Activated CD4-positive, alpha-beta T cell treated with anti-CD3 and anti-CD28 coated beads for 4 hours (primary cell): Measurements from ENCODE around the gene PRR33.

ENCODE experiments used
- DNase-seq, 2 donors: peaks; one replicate each; pipeline ENCODE4 v3.0.0-alpha.2; 2020

Gene PRR33

DNA sequence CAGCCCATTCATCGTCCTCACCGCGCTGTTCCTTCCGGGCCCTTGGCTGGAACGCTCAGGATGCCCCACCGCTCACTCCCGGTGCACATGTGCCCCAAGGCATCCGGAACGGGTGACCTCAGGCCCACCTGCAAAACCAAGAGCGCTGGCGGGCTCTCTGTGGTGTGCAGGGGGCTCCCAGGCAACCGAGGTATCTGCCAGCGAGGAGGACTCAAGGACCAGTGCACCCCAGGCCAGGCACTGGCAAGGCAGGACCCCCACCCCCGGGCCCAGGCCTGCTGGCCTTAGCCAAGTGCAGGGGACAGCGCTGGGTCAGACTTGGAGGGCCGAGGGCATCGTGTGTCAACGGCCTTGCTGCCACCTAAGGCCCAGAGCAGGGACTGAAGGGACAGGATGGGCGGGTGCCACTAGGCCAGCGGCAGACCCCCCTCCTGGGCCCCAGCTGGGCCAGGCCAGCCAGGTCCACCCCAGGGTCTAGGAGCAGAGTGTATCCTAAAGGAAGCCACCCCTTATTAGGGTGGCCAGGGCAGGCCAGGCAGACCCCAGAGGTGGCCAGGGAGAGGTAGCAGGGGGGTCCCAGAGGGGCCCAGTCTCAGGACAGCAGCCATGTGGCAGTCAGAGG is 36.3 kb upstream of the PRR33 start:
- no peak for DNase-seq

DNA sequence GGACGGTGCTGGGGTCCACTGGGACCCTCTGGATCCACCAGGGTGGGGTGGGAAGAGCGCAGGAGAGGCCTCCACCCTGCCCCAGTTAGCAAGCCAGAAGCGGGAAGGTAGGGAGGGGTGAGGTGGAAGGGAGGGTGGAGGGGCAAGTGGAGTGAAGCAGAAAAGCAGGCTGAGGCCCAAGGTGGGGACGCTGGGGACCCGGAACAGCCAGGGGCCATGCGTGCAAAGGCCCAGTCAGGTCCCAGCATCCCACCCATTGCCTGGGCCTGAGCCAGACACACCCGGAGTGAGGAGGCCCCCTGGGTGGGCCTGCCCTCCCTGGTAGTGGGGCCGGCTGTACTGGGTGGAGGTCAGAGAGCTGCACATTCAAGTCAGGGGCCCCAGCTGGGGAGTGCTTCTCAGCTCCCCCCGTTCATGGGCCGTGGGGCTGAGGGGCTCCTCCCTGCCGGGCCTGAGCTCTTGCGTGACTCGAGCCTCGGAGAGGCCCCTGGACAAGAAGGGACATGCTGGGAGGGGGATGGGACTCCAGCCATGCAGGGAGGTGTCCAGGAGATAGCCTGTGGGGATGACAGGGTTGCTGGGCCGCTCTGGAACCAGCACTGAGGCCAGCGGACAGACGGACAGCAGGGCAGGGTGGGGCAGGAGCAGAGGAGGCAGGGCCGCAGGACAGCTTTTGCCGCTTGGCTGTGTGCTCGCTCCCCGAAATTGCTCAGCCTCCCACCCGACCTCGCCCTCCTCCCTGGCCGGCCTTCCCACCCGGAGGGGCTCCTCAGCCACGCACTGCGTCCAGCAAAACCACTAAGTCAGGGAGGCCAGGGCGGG is 35.5 kb upstream of the PRR33 start:
- DNase-seq, result no peak

DNA sequence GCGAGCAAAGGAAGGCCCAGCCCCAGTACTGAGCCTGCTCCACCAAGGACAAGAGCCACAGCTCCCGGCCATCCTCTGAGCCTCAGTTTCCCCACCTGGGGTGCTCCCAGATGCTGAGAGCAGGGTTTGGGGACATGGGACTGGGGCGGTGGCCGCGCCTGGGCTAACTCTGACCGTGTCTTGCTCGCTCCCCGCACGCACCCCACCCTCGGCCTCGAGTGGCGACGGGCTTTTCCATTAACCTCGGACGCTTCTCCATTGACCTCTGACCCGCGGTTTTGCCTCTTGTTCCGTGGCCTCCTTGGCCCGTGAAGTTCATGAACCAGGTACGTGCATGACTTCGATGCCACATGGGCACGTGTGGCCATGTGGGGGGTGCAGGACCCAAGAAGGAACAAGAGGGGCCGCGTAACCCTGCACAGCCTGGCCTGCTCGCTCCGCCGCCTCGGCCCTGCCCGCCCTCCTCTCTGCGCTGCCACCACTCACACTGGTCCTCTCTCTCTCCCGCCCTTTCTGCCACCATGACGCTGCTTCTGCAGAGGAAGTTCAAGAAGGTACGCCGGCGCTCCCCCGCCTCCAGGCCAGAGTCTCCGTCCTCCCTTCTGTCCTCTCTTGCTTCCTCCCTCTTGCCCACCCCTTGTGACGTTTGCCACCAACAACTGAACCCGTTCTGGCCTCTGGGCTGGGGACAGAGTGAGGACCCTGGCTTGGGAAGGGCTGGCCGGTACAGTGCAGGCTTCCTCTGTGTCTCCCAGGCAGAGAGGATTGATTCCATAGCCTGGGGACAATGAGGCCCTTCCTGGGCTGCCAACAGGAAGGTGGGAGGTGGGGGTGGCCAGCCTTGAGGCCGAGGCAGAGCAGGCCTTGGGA is 34.7 kb upstream of the PRR33 start:
- no peak for DNase-seq

DNA sequence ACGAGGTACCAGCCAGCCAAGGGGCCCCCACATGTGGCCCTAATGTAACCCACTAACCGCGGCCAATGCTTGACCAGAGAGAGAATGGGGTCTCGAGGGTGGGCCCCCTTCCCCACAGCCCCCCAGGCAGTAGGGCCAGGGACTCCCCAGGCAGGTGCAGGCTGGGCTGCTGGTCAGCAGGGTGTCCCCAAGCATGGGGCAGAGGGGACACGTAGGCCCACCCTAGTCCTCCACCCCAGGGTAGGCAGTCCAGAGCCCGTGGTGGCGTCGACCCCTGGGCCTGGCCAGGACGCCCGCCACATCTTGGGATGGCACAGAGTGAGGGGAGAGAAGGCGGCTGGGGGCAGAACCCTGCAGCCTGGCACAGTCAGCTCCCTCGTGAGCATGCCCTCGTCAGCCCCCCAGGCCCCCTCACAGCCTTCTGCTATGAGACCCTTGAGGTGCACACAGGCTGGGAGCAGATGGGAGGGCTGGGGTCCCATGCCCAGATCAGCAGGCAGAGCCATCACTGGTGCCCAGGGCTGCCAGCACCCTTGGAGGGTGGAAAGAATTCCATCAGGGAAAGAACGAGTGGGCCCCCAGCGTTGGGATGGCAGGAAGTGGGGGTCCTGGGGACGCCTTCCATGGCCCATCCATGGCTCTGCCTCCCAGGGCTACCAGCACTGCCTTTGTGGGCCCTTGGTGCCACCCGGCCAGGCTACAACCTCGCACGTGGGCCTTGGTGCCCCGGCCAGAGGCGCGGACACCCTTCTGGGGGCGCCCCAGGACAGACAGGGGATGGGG is 33.9 kb upstream of the PRR33 start:
- DNase-seq, result no peak

DNA sequence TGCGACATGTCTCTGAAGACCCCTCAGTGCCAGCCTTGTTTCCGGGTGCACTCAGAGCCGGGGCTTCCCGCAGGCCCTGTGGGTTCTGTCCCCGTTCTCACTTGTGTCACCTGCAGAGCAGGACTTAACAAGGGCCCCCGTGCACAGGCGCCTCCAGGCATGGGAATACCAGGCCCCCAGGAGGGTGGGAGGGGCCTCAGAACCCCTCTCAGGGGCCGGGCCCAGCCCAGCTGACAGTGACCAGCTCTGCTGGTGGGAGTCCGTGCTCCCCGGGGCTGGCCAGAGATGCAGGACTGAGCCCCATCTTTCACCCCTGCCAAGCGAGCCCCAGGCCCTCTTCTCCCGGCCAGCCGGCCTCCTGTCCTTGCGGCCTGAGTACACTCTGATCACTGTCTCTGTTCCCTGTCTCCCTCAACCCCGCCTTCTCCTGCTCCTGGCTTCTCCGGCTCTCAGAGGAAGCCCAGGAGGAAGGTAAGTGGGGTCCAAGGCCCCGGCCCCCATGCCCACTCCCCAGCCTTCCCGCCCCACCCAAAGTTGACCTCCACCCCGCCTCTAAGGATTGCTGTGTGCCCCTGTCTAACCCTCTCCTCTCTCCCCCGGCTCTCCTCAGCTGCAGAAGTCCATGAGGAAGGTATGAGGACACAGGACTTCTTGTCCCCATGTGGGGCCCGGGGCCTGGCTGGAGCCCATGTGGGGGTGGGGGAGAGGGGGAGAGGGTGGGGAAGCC is 33.1 kb upstream of the PRR33 start:
- DNase-seq, result no peak

DNA sequence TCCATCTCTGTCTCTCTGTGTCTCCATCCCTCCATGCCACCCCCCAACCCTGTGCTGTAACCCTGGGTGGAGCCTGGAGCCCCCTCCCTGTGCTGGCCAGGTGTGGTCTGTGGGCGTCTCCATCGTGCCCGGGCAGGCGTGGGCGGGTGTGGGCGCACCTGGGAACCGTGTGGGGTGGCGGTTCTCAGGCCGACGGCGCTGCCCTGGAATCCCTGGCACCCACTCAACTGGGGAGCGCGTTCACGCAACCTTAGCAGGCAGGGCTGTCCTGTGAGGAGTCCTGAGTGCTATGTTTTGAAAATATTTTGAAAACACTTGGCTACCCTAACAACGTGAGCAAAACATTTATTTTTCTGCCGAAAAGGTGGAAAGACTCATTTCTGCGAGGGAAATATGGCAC is 32.5 kb upstream of the PRR33 start:
- DNase-seq, result no peak

DNA sequence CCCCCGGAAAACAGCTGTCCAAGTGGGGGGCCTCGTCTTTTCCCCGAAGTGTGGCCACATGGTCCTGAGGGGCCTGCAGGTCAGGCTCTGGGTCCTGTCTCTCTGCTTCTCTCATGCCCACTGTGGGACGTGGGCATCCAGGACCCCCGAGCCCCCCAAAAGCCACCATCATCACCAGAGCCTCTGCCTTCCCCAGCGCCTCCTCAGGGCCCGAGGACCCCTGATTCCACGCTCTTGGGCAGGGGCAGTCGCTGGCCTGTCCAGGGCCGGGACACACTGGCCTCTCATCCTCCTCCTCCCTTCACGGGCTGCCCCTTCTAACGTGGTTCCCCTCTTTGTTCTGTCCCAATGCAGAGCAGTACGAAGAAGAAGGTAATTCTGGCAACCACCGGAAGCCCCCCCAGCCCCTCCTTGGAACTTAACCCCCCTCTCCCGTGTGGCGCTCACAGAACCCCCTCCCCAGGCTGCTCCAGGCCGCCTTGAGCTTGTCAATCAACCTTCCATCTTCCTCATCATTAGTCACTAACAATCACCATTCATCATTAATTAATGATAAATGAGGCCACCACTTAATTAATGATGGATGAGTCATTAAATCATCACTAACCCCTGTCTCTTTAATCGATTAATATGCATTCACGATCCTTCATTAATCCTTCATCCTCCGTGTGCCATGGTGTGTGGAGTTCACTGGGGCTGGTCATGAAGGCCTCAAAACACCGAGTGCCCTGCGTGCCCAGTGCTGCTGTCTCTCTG is 31.7 kb upstream of the PRR33 start:
- no peak for DNase-seq

DNA sequence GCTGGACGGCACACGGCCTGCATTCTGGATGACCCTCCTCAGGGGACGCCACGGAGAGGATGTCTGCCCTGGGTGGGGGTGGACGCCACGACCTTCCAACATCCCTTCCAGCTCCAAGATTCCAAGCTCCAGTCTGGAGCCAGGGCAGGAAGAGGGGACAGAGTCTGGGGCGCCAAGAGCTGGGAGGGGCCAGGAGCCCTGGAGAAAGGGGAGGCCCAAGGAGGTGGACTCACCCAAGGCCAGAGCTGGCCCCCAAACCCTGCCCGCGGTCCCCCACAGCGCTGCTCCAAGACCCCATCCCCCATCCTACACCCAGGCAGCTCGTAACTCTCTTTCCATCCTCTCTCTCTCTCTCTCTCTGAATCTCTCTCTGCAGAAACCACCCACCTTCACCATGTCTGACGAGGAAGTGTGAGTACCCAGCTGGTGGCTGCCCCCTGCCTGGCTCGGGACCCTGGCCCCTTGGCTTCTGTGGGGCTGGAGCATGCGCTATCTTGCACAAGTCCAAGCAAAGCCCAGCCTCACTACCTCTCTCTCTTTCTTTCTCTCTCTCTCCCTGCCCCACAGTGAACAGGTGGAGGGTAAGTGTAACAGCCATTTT is 30.9 kb upstream of the PRR33 start:
- DNase-seq, result no peak

DNA sequence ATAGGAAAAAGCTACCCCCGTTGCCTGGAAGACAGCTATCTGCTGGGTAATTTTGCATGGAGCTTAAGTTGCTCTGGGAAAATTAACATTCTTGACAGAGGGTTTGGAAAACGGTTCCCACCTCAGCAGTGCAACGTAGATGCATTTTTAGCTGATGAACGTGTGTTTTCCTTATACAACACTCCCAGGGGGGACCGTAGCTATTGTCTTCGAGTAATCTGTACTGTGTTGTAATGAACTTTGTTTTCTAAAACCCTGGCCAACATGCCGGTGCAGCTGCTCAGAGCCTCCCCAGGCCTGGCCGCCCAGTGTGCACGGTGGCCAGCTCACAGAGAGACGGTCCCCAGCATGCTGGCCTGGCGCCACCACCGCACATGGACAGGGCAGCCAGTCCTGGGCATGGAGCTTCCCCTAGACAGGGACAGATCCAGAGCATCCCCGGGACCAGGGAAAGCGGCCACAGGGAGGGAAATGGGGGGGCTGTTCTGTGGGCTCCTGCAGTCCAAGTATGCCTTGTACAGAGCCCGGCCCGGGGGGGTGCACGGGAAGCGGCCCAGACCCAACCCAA is 30.0 kb upstream of the PRR33 start:
- DNase-seq, result no peak

DNA sequence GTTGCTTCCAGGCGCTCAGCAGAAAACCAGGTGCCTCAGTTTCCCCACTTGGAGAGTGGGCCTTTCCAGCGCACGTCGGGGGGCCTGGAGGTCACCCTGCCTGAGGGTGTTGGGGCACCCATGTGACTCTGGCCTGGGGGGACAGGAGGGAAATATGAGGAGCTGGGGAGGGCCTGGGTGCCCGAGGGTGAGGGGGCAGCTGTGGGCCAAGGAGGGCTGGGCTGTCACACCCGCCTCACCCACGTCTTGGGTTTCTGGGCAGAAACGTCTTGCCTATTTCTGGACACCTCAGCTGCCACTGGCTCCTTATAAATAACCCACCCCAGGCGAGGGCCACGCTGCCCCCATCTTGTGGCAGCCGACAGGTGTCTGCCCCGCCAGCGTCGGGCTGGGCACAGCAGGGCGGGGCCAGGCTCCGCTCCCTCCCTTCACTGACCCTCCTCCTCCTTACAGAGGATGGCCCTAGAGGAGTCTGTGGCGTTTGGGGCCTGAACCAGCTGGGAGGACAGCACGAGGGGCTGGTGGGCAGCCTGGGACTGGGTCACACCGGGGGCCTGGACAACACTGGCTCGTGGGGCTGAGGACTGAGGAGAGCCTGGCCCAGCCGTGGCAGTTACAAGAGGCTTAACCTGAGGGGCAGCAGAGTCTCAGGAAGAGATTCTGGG is 29.3 kb upstream of the PRR33 start:
- no peak for DNase-seq

DNA sequence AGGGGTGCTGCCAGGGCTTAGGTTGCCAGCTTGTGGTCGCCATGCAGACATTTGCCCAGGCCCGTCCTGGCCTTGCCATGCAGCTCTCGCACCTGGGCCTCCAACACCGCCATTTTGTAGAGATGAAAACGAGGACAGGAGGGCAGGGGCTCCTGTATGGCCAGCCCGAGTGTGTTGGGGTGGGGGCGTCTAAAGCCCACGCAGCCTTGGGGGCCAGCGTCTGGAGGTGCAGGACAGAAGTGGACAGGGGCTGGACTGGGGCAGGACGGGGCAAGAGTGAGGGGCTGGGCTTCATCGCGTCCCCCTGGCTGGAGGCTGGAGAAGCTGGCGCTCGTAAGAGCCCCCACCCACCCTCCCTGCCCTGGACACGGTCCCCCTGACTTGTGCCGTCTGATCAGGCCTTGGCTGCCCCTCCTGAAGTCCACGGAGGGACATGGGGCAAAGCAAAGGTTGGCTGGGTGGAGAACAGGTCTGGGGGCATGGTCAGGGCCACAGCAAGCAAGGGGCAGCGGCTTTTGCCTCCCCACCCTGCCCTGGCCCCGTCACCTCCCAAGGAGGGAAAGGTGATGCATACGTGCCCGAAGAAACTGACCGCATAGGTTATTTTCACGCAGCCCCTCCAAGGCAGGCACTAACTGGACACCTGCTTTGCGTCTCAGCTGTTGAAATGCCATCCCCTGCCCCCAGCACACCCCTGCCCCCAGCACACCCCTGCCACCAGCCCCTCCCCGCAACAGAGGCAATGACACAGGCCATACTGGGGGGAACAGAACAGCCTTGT is 28.6 kb upstream of the PRR33 start:
- DNase-seq, result no peak

DNA sequence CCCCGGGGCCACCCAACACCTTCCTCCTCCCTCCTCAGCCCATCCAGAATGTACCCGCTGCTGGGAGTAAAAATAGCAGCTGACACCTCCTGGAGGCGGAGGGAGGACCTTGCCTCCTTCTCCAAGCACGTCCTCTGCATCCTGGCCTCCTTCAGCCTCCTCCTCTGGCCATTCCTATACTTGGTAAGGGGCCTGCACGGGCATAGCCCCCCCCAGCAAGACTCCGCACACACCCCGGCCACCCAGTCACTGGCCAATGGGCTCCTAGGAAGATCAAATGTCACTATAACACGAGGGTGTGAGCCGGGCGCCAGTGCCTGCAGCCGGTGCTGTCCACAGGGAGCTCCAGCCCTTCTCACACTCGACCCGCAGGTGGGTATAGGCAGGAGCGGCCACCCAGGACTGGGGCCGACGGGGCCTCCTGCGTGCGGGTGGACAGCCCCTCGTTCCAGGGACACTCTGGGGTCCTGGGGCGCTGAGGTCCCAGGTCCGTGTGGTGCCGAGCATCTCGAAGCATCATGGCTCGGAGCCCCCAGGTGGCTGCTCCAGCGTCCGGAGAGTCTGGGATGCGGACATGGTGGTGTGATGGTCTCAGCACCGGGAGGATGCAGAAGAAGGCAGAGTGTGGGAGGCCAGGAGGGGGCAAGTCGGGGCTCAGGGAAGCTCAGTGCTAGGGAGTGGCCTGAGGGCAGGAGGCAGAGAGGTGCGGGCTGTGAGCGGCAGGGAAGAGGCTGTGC is 27.9 kb upstream of the PRR33 start, which contains the start of gene TNNT3:
TSS of gene TNNT3 (plus strand) at position 313 of the 737 bp plus-strand sequence. CDS start 3,172 bp downstream, outside the sequence.
- no peak for DNase-seq

DNA sequence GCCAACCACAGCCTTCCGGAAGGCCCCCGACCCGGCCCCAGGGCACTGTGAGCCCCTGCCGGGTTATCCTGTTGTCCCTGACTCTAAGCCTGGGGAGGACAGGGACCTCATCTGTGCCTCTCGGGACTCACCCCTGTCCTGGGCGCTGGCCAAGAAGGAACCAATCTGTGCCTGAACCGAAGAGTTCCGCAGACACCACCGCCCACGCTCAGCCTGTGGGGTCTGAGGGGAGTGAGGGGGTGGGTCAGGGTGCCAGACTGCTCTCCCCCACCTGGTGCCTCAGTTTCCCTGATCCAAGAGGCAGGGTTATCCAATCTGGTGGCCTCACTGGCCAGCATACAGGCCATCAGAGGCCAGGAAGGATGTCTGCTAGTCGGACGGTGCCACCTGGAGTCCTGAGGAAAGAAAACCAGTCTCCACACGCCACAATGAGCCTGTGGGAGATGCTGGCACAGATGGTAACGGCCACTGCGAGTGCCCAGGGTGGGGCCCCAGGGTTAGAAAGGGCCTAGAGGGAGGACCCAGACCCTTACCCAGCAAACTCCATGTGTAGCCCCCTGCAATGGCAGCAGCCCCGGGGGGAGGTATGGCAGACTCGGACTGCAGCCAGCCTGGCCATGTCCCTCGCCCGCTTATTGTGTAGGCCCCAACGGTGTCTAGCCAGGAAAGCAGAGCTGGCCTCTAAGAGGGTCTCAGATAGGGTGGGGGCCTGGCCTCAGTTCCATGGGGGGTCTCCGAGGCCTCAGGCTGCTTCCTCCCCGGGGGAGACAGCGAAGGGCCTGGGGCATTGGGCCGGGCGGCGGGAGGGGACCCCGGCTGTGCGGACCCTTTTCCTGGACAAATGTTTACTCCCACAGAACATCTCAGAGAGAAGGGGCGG is 27.0 kb upstream of the PRR33 start:
- no peak for DNase-seq

DNA sequence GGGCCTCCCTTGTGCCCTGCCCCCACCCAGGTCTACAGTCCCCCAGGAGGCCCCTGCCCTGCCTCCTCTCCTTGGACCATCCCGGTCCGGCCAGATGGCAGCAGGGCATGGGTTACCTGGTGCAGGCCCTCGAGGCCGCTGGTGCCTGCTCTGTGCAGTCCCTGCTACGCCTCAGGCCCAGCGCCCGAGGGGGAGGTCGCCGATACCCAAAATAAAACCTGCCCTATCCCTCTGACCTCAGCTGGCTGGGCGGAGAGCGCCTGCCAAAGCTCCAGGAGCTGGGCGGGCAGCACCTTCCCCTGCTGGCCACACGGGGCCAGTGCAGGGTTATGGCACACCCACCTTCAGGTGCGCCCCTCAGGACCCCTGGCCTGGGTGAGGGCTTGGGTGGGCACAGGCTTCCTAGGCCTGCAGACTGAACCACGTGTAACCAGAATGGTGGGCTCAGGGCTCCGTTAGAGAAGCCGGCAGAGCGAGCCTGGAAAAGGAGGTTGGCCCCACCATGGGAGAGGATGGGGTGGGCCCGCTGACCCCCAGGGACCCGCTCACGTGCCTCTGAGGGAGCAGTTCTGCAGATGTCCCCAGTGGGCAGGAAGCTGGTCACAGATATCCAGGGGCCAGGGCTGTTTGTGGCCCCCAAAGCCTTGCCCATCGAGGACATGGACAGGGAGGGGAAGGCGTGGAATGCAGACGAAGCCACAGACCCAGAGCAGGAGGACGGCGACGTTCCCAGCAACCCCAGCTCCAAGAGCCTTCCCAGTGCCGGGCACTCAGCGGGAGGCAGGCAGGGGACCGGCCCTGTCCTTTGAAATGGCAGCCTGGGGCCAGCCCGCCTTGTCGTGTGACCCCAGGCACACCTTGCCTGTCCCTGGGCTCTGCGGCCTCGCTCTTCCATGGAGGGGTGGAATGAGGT is 26.1 kb upstream of the PRR33 start:
- no peak for DNase-seq

DNA sequence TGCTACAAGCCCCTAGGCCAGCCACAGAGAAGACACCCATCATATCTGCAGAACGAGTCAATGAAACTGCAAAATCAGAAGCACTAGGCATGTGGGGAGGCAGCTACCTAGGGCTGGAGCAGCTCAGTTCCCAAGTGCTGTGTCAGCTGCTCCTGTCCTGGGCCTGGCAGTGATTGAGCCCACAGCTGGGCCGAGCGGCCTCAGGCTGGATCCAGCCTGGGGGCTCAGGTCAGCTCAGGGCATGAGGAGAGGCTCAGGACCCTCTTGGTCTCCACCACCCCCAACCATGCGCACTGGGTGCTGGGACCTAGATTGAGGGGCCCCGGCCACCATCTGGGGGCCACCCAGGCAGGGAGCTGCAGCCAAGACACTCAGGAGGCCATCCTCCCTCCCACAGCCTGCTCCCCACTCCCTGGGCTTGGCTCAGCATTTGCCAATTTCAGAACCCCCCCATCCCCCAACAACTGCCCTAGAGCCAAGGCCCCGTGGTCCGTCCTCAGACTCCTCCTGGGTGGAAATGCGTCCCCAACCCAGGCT is 25.4 kb upstream of the PRR33 start:
- no peak for DNase-seq
